ENCODE data around the gene TMEM252. TPM values are rescaled to one million over a fixed set of nuclear protein-coding genes. Genes with fewer than 3 reads are reported as not detected.

TMEM252 gene
- total RNA-seq, 3 donors from 2014 or later (not counting 1 experiment from before 2014, with no cell fraction given), result not detected

DNA sequence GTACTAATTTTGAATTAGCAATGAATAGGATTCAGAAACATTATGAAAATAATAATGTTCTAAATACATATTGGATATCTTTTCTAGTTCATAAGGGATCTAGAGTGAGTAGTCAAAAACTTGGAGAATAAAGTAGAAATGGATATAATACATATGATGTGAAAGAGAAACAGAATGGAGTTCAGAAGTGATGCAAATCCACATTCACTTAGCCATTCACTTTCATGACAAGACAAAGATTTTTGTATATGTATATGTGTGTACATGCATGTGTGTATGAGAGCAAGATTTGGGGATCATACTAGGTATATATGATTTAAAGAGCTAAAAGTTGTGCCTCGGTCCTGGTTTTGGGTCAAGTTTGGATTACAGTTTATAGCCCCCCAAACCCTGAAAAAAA, 34.1 kb downstream of the TMEM252 start:
- Mint-ChIP-seq H3K27me3 (ENCODE audit: low read depth in 2 of 2) (peaks cover 0 to 2% of the 10 kb centered on the region in 2 donors), H3K4me3 (no peak overlapping the region), H3K27ac (no peak overlapping the region), H3K36me3 (no peaks in the 10 kb centered on the region), H3K9me3 (no peaks in the 10 kb centered on the region), H3K4me1 (no peaks in the 10 kb centered on the region)
- TF ChIP-seq, protein P1, sequence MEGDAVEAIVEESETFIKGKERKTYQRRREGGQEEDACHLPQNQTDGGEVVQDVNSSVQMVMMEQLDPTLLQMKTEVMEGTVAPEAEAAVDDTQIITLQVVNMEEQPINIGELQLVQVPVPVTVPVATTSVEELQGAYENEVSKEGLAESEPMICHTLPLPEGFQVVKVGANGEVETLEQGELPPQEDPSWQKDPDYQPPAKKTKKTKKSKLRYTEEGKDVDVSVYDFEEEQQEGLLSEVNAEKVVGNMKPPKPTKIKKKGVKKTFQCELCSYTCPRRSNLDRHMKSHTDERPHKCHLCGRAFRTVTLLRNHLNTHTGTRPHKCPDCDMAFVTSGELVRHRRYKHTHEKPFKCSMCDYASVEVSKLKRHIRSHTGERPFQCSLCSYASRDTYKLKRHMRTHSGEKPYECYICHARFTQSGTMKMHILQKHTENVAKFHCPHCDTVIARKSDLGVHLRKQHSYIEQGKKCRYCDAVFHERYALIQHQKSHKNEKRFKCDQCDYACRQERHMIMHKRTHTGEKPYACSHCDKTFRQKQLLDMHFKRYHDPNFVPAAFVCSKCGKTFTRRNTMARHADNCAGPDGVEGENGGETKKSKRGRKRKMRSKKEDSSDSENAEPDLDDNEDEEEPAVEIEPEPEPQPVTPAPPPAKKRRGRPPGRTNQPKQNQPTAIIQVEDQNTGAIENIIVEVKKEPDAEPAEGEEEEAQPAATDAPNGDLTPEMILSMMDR (IDR thresholded peaks at IDR 0.05), result no peak
- H3K27me3 ChIP-seq (ENCODE audit: control insufficient read depth, insufficient read depth, low read length), result no peaks in the 10 kb centered on the region
- intact Hi-C loops (cut with micrococcal nuclease), result loop anchor here (10.0 kb wide), 1 partner anchor 162 kb away; no protein-coding TSS in a partner anchor
- H3K36me3 ChIP-seq (ENCODE audit: control insufficient read depth, insufficient read depth, low read length), result no peaks in the 10 kb centered on the region
- WGBS (ENCODE audit: insufficient coverage), result no CpG with 5 or more reads among the region's 1 CpG
- H3K9me3 ChIP-seq (ENCODE audit: control insufficient read depth, insufficient read depth, low read length), result no peaks in the 10 kb centered on the region
- ATAC-seq (no peak), DNase-seq (no peak)
- no peak overlapping the region for H3K27ac ChIP-seq (ENCODE audit: low read length)
- no peak overlapping the region for H3K4me3 ChIP-seq (ENCODE audit: low read length)
- H3K4me1 ChIP-seq (ENCODE audit: control insufficient read depth, insufficient read depth, low read length), result no peaks in the 10 kb centered on the region

GRCh38 chr9:68505681-68506409, 34.8 kb downstream of the TMEM252 start:
- intact Hi-C loops (cut with micrococcal nuclease), result loop anchor here (10.0 kb wide), 1 partner anchor 161 kb away; no protein-coding TSS in a partner anchor
- ATAC-seq (peak in 1 of 3 donors; percentile 39), DNase-seq (no peak)
- Histone ChIP-seq H3K4me1 (ENCODE audit: control insufficient read depth, insufficient read depth, low read length) (no peaks in the 10 kb centered on the region), H3K9me3 (ENCODE audit: control insufficient read depth, insufficient read depth, low read length) (no peaks in the 10 kb centered on the region), H3K27ac (ENCODE audit: low read length) (no peak overlapping the region), H3K27me3 (ENCODE audit: control insufficient read depth, insufficient read depth, low read length) (no peaks in the 10 kb centered on the region), H3K36me3 (ENCODE audit: control insufficient read depth, insufficient read depth, low read length) (no peaks in the 10 kb centered on the region), H3K4me3 (ENCODE audit: low read length) (no peak overlapping the region)
- Mint-ChIP-seq H3K27me3 (ENCODE audit: low read depth in 2 of 2) (peaks cover 0 to 4% of the 10 kb centered on the region in 2 donors), H3K36me3 (no peaks in the 10 kb centered on the region), H3K27ac (no peak overlapping the region), H3K4me1 (no peaks in the 10 kb centered on the region), H3K4me3 (no peak overlapping the region), H3K9me3 (no peaks in the 10 kb centered on the region)
- 43% methylated on average over 4 of the region's 4 CpGs for WGBS (ENCODE audit: insufficient coverage)
- TF ChIP-seq, protein P1 (IDR thresholded peaks at IDR 0.05), result no peak

DNA sequence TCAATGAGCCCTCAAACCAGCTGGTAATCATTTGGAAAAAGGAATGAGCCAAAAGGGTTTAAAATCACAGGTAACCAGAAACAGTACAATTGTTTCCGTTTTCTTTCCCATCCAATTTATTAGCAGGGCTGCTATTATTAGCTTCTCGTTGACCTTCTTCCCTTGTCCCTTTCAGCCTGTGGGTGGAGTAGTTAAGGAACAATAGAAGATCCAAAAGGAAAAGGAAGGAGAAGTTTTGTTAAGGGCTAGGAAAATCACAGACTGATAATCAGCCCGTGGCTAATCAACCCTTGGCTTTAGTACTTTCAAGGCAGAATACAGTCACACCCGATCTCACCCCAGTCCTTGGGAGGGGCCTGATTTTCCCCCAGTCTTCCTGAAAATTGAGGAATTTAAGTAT, 38.4 kb downstream of the TMEM252 start:
- H3K4me3 ChIP-seq (ENCODE audit: low read length), result no peak overlapping the region
- no peak overlapping the region for H3K27ac Mint-ChIP-seq
- intact Hi-C loops (cut with micrococcal nuclease), result loop anchor here (10.0 kb wide), 1 partner anchor 157 kb away; no protein-coding TSS in a partner anchor
- peaks cover 3% of the 10 kb centered on the region for H3K4me1 ChIP-seq (ENCODE audit: control insufficient read depth, insufficient read depth, low read length)
- ATAC-seq (no peak), DNase-seq (no peak)
- peaks cover 7 to 9% of the 10 kb centered on the region in 2 donors for H3K27me3 Mint-ChIP-seq (ENCODE audit: low read depth in 2 of 2)
- H3K27ac ChIP-seq (ENCODE audit: low read length), result no peak overlapping the region
- no peaks in the 10 kb centered on the region for H3K9me3 Mint-ChIP-seq
- H3K9me3 ChIP-seq (ENCODE audit: control insufficient read depth, insufficient read depth, low read length), result no peaks in the 10 kb centered on the region
- H3K4me3 Mint-ChIP-seq, result no peak overlapping the region
- peaks cover 9 to 10% of the 10 kb centered on the region in 2 donors for H3K4me1 Mint-ChIP-seq
- TF ChIP-seq, protein P1 (IDR thresholded peaks at IDR 0.05), result no peak
- 90% methylated on average over 3 of the region's 4 CpGs for WGBS (ENCODE audit: insufficient coverage)
- H3K36me3 Mint-ChIP-seq, result no peaks in the 10 kb centered on the region
- H3K36me3 ChIP-seq (ENCODE audit: control insufficient read depth, insufficient read depth, low read length), result no peaks in the 10 kb centered on the region
- no peaks in the 10 kb centered on the region for H3K27me3 ChIP-seq (ENCODE audit: control insufficient read depth, insufficient read depth, low read length)
